AG08396 (cell line): ENCODE measurements around the gene ARHGAP44.
"Not testable (repeated sequence)": the region's sequence is repeated elsewhere in the genome, so short reads cannot be mapped to it uniquely, and the experiment has no call there.

Experiments used
- DNase-seq: peaks from one replicate; pipeline ENCODE4 v3.0.0; 2012; ENCODE audit warnings: low spot score, mixed read lengths

The ARHGAP44 gene

GRCh38 chr17:12964840-12965239, 175.5 kb downstream of the ARHGAP44 start:
- DNase-seq: no peak

GRCh38 chr17:12965988-12966387, 176.7 kb downstream of the ARHGAP44 start:
- DNase-seq: no peak

GRCh38 chr17:12966413-12966812, 177.1 kb downstream of the ARHGAP44 start:
- no peak for DNase-seq

GRCh38 chr17:12967962-12968361, 178.7 kb downstream of the ARHGAP44 start:
- no peak for DNase-seq

GRCh38 chr17:12973496-12974004, 184.3 kb downstream of the ARHGAP44 start:
- DNase-seq: peak; percentile 26

- DNase-seq: peak; percentile 42
Observed at GRCh38 chr17:12974005-12974531, 184.8 kb downstream of the ARHGAP44 start.

- DNase-seq: no peak
Observed at GRCh38 chr17:12977008-12977751, 187.9 kb downstream of the ARHGAP44 start.

GRCh38 chr17:12978787-12979186, 189.5 kb downstream of the ARHGAP44 start:
- DNase-seq: not testable (repeated sequence)

GRCh38 chr17:12979246-12979645, 189.9 kb downstream of the ARHGAP44 start:
- no peak for DNase-seq

GRCh38 chr17:12979826-12980500, 190.7 kb downstream of the ARHGAP44 start:
- DNase-seq: no peak

- no peak for DNase-seq
Observed at GRCh38 chr17:12982224-12982623, 192.9 kb downstream of the ARHGAP44 start.

- DNase-seq: peak; percentile 86
Observed at GRCh38 chr17:12983991-12984884, 194.9 kb downstream of the ARHGAP44 start.

- DNase-seq: no peak
Observed at GRCh38 chr17:12985431-12986293, 196.4 kb downstream of the ARHGAP44 start.

- DNase-seq: no peak
Observed at GRCh38 chr17:12987120-12987519, 197.8 kb downstream of the ARHGAP44 start.

GRCh38 chr17:12990041-12990808, 200.9 kb downstream of the ARHGAP44 start:
- DNase-seq: no peak

- DNase-seq: no peak
Observed at GRCh38 chr17:12990926-12991325, 201.6 kb downstream of the ARHGAP44 start.

GRCh38 chr17:12992676-12993075, 203.4 kb downstream of the ARHGAP44 start:
- no peak for DNase-seq

GRCh38 chr17:12993631-12994030, 204.3 kb downstream of the ARHGAP44 start:
- no peak for DNase-seq

- DNase-seq: no peak
Observed at GRCh38 chr17:12994341-12995074, 205.2 kb downstream of the ARHGAP44 start.
